GM12891 (cell line): Measurements from ENCODE around the gene TGM6.
"Not testable (repeated sequence)": the region's sequence is repeated elsewhere in the genome, so short reads cannot be mapped to it uniquely, and the experiment has no call there.

ENCODE experiments used
- DNase-seq: peaks from one replicate; pipeline ENCODE4 v3.0.0; 2011; ENCODE audit warnings: low spot score; ENCODE audit not compliant: insufficient read length
- FAIRE-seq: peaks from 2 replicates; lab custom pipeline; 2011; peaks lifted over from hg19 to GRCh38; lab: Jason Lieb, UNC
- PAX5 ChIP-seq: IDR thresholded peaks from 2 replicates; pipeline ENCODE4 v1.6.1; 2011; ENCODE audit warnings: low read length, moderate library complexity, mild to moderate bottlenecking; ENCODE audit not compliant: insufficient read depth, severe bottlenecking
- POLR2A ChIP-seq: IDR thresholded peaks from 2 replicates; pipeline ENCODE4 v1.6.1; 2011; ENCODE audit warnings: low read depth, low read length, control low read depth
- POLR2AphosphoS5 ChIP-seq: IDR thresholded peaks from 2 replicates; pipeline ENCODE4 v1.6.1; 2011; ENCODE audit warnings: low read depth, low read length, control low read depth
- POU2F2 ChIP-seq: IDR thresholded peaks from 2 replicates; pipeline ENCODE4 v1.6.1; 2011; ENCODE audit warnings: low read depth, mild to moderate bottlenecking, control low read depth, low read length, moderate library complexity
- SPI1 ChIP-seq: IDR thresholded peaks from 2 replicates; pipeline ENCODE4 v1.6.1; 2011; ENCODE audit warnings: low read depth, low read length, control low read depth
- TAF1 ChIP-seq: IDR thresholded peaks from 2 replicates; pipeline ENCODE4 v1.6.1; 2011; ENCODE audit warnings: low read depth, low read length, control low read depth

Gene TGM6

DNA sequence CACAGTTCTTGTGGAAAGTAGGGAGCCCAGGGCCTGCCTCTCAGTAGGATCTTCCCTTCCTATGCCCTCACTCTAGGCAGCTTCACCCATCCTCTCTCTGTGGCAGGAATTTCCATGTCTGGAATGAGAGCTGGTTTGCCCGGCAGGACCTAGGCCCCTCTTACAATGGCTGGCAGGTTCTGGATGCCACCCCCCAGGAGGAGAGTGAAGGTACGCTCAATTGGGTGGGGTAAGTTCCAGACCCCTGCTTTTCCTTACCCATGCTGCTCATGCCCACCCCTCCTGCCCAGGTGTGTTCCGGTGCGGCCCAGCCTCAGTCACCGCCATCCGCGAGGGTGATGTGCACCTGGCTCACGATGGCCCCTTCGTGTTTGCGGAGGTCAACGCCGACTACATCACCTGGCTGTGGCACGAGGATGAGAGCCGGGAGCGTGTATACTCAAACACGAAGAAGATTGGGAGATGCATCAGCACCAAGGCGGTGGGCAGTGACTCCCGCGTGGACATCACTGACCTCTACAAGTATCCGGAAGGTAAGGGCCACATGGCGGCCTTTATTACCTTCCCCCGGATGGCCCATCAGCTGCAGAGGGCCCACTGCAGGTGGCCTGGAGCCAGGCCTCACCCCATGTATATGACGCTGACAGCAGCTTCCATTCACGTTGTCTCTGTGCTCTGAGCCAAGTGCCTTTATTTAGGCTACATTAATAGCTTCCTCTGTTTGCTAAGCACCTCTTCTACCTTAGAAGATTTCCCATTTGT is 22.8 kb downstream of the TGM6 start:
- FAIRE-seq (no peak), DNase-seq (no peak)
- TF ChIP-seq TAF1, result no peak
- no peak for TF ChIP-seq POLR2A
- no peak for TF ChIP-seq POLR2AphosphoS5
- no peak for TF ChIP-seq POU2F2
- TF ChIP-seq PAX5, result no peak
- no peak for TF ChIP-seq SPI1

DNA sequence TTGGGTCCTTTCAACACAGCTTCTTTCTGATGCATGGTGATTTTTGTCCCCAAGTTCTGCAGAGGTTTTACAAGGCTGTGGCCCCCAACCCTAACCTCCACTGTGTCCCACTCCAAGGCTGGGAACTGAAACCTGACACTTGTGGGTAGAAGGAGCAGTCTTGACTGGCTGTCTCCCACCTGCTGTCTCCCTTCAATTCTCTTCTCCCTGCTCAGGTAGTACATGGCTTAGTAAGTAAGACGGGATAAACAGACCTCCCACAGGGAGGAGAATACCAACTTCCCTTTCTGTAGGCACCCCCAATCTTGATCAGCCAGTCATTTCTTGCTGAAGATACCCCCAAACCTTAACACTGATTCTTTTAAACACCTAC is 25.0 kb downstream of the TGM6 start:
- no peak for TF ChIP-seq PAX5
- no peak for TF ChIP-seq POU2F2
- TF ChIP-seq POLR2AphosphoS5, result no peak
- TF ChIP-seq POLR2A, result no peak
- DNase-seq (no peak), FAIRE-seq (no peak)

GRCh38 chr20:2407355-2407754 is 26.7 kb downstream of the TGM6 start:
- FAIRE-seq, DNase-seq: not testable (repeated sequence)

GRCh38 chr20:2408111-2408510 is 27.4 kb downstream of the TGM6 start:
- FAIRE-seq (no peak), DNase-seq (no peak)
- no peak for TF ChIP-seq POLR2AphosphoS5
- no peak for TF ChIP-seq POU2F2
- TF ChIP-seq POLR2A, result no peak
- no peak for TF ChIP-seq TAF1
- TF ChIP-seq PAX5, result no peak
- no peak for TF ChIP-seq SPI1

- no peak for TF ChIP-seq SPI1
- no peak for TF ChIP-seq POLR2AphosphoS5
- TF ChIP-seq POU2F2, result no peak
- no peak for TF ChIP-seq PAX5
- TF ChIP-seq TAF1, result no peak
- no peak for TF ChIP-seq POLR2A
- FAIRE-seq (no peak), DNase-seq (no peak)
These were observed 36.0 kb downstream of the TGM6 start for GRCh38 chr20:2416541-2417212.

DNA sequence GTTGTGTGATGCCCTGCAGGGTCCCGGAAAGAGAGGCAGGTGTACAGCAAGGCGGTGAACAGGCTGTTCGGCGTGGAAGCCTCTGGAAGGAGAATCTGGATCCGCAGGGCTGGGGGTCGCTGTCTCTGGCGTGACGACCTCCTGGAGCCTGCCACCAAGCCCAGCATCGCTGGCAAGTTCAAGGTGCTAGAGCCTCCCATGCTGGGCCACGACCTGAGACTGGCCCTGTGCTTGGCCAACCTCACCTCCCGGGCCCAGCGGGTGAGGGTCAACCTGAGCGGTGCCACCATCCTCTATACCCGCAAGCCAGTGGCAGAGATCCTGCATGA is 36.5 kb downstream of the TGM6 start:
- FAIRE-seq (no peak), DNase-seq (no peak)
- TF ChIP-seq TAF1, result no peak
- TF ChIP-seq PAX5, result no peak
- no peak for TF ChIP-seq POLR2AphosphoS5
- TF ChIP-seq SPI1, result no peak
- no peak for TF ChIP-seq POLR2A
- TF ChIP-seq POU2F2, result no peak

DNA sequence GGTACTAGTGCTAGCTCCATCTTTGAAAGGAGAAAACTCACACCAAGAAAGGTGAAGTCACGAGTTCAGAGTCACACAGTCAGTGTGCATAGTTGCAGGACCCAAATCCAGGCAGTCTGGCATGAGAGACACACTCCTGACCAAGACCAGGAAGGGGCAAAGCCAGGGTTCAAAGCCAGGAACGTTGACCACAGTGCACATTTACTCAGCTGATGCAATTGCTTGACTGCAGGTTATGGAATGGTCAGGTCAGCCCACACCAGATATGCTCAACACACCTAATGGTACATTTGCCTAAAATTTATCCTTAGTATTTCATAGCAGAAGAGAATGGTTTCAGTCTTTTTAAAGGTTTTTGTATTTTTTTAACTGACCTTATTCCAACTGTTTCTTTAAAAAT is 37.7 kb downstream of the TGM6 start:
- DNase-seq (no peak), FAIRE-seq (no peak)
- TF ChIP-seq SPI1, result no peak
- TF ChIP-seq PAX5, result no peak
- TF ChIP-seq TAF1, result no peak
- TF ChIP-seq POLR2A, result no peak
- TF ChIP-seq POLR2AphosphoS5, result no peak
- no peak for TF ChIP-seq POU2F2

- TF ChIP-seq POU2F2 (no peak), POLR2AphosphoS5 (no peak), POLR2A (no peak), PAX5 (no peak), SPI1 (no peak), TAF1 (no peak)
- DNase-seq, result no peak
- no peak for FAIRE-seq
These were observed 39.8 kb downstream of the TGM6 start for GRCh38 chr20:2420510-2420909.

GRCh38 chr20:2421247-2421646 is 40.5 kb downstream of the TGM6 start:
- FAIRE-seq (no peak), DNase-seq (no peak)

DNA sequence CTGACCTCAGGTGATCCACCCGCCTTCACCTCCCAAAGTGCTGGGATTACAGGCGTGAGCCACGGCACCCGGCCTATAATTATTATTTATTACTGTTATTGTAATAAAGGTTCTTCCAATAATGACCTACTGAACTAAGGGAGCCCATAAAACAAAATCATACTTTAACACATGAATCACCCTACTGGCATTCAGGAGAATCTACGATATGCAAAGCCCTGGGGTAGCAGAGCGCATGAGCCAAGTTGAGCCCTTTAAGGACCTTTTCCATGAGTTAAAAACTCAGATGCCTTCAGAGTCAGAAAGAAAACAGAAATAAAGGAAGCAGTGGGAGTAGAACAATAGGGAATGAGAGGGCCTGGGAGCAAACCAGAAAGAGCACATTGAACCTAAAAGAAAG is 48.4 kb downstream of the TGM6 start:
- FAIRE-seq (no peak), DNase-seq (no peak)
- TF ChIP-seq POU2F2 (no peak), PAX5 (no peak), POLR2AphosphoS5 (no peak), TAF1 (no peak), SPI1 (no peak), POLR2A (no peak)

More at GRCh38 chr20:2421247-2421646, 40.5 kb downstream of the TGM6 start:
- TF ChIP-seq TAF1, result no peak
- TF ChIP-seq POLR2AphosphoS5, result no peak
- no peak for TF ChIP-seq SPI1
